Measurements from ENCODE around the gene KMT2D. TPM values are rescaled to one million over a fixed set of nuclear protein-coding genes. Genes with fewer than 3 reads are reported as not detected.

The KMT2D gene
- total RNA-seq, 2 experiments from 2014 or later, result 41.8 to 129 TPM

- H3K27ac ChIP-seq (ENCODE audit: low read depth, low read length, poor library complexity, severe bottlenecking), result peak overlapping the region; percentile 53
- POLR2A ChIA-PET, result interaction anchor here (1.3 kb wide), 1 partner anchor 19 kb away, joined by 3 read pairs; no protein-coding TSS in a partner anchor
- peak; percentile 82 for DNase-seq (ENCODE audit: low spot score)
- H3K9me2 ChIP-seq (ENCODE audit: insufficient read depth, low read length), result no peaks in the 10 kb centered on the region
- H2AFZ ChIP-seq (ENCODE audit: low read length), result no peak overlapping the region
- peaks cover 60% of the 10 kb centered on the region for H3K79me2 ChIP-seq (ENCODE audit: insufficient read depth, low read depth, low read length)
- BruUV-seq (replicated peaks), result no TSS peak
- peaks cover 25% of the 10 kb centered on the region for H3K4me1 ChIP-seq (ENCODE audit: insufficient read depth, low read length, poor library complexity, severe bottlenecking)
- no peaks in the 10 kb centered on the region for H3K9me3 ChIP-seq (ENCODE audit: low read length)
- TF ChIP-seq EZH2phosphoT487 (IDR thresholded peaks at IDR 0.05; ENCODE audit: borderline replicate concordance, low read depth, low read length), result no peak
- TF ChIP-seq CTCF (conservative IDR thresholded peaks at IDR 0.05; ENCODE audit: low read length), result no peak
- CTCF ChIA-PET (ENCODE audit: unreplicated experiment), result interaction anchor here (1.0 kb wide), 1 partner anchor 9 kb away, joined by 3 read pairs; no protein-coding TSS in a partner anchor
- intact Hi-C loops (cut with micrococcal nuclease; ENCODE audit: unreplicated experiment), result loop anchor here (2.0 kb wide), 1 partner anchor 37 kb away; the partner anchor contains the start of gene PRKAG1
- H4K20me1 ChIP-seq (ENCODE audit: insufficient read depth, low read length), result peaks cover 46% of the 10 kb centered on the region
- peaks cover 58% of the 10 kb centered on the region for H3K36me3 ChIP-seq (ENCODE audit: insufficient read depth, low read length)
- H3K4me2 ChIP-seq (ENCODE audit: low read length), result peak overlapping the region; percentile 95
- peak overlapping the region; percentile 87 for H3K4me3 ChIP-seq (ENCODE audit: low read depth, low read length, poor library complexity, severe bottlenecking)
These were observed 4.4 kb downstream of the KMT2D start for GRCh38 chr12:49055978-49056754.

- Histone ChIP-seq H3K79me2 (ENCODE audit: insufficient read depth, low read depth, low read length) (peaks cover 60% of the 10 kb centered on the region), H3K4me3 (ENCODE audit: low read depth, low read length, poor library complexity, severe bottlenecking) (no peak overlapping the region), H3K27ac (ENCODE audit: low read depth, low read length, poor library complexity, severe bottlenecking) (no peak overlapping the region), H2AFZ (ENCODE audit: low read length) (no peak overlapping the region), H3K36me3 (ENCODE audit: insufficient read depth, low read length) (peaks cover 69% of the 10 kb centered on the region), H3K4me1 (ENCODE audit: insufficient read depth, low read length, poor library complexity, severe bottlenecking) (peaks cover 25% of the 10 kb centered on the region), H4K20me1 (ENCODE audit: insufficient read depth, low read length) (peaks cover 46% of the 10 kb centered on the region), H3K9me3 (ENCODE audit: low read length) (no peaks in the 10 kb centered on the region), H3K9me2 (ENCODE audit: insufficient read depth, low read length) (no peaks in the 10 kb centered on the region), H3K4me2 (ENCODE audit: low read length) (no peak overlapping the region)
- BruUV-seq (replicated peaks), result no TSS peak
- intact Hi-C loops (cut with micrococcal nuclease; ENCODE audit: unreplicated experiment), result no loop called here
- TF ChIP-seq EZH2phosphoT487 (IDR thresholded peaks at IDR 0.05; ENCODE audit: borderline replicate concordance, low read depth, low read length), result no peak
- no peak for TF ChIP-seq CTCF (conservative IDR thresholded peaks at IDR 0.05; ENCODE audit: low read length)
- CTCF ChIA-PET (ENCODE audit: unreplicated experiment), result no interaction called here
- DNase-seq (ENCODE audit: low spot score), result no peak
- POLR2A ChIA-PET, result interaction anchor here (0.6 to 1.3 kb wide), 2 partner anchors 18 to 56 kb away, joined by 3 read pairs; no protein-coding TSS in a partner anchor
These were observed 5.5 kb downstream of the KMT2D start for GRCh38 chr12:49055092-49055491.

GRCh38 chr12:49054524-49054923 is 6.1 kb downstream of the KMT2D start:
- H3K4me2 ChIP-seq (ENCODE audit: low read length), result no peak overlapping the region
- no peak overlapping the region for H2AFZ ChIP-seq (ENCODE audit: low read length)
- ChIA-PET POLR2A (interaction anchor here (0.6 kb wide), 1 partner anchor 57 kb away, joined by 3 read pairs; no protein-coding TSS in a partner anchor), CTCF (ENCODE audit: unreplicated experiment) (no interaction called here)
- no peak for DNase-seq (ENCODE audit: low spot score)
- intact Hi-C loops (cut with micrococcal nuclease; ENCODE audit: unreplicated experiment), result no loop called here
- H3K9me3 ChIP-seq (ENCODE audit: low read length), result no peaks in the 10 kb centered on the region
- H4K20me1 ChIP-seq (ENCODE audit: insufficient read depth, low read length), result peaks cover 46% of the 10 kb centered on the region
- H3K27ac ChIP-seq (ENCODE audit: low read depth, low read length, poor library complexity, severe bottlenecking), result no peak overlapping the region
- H3K4me1 ChIP-seq (ENCODE audit: insufficient read depth, low read length, poor library complexity, severe bottlenecking), result peaks cover 25% of the 10 kb centered on the region
- no peak overlapping the region for H3K4me3 ChIP-seq (ENCODE audit: low read depth, low read length, poor library complexity, severe bottlenecking)
- TF ChIP-seq CTCF (conservative IDR thresholded peaks at IDR 0.05; ENCODE audit: low read length) (no peak), EZH2phosphoT487 (IDR thresholded peaks at IDR 0.05; ENCODE audit: borderline replicate concordance, low read depth, low read length) (no peak)
- H3K9me2 ChIP-seq (ENCODE audit: insufficient read depth, low read length), result no peaks in the 10 kb centered on the region
- BruUV-seq (replicated peaks), result no TSS peak
- peaks cover 54% of the 10 kb centered on the region for H3K79me2 ChIP-seq (ENCODE audit: insufficient read depth, low read depth, low read length)
- peaks cover 74% of the 10 kb centered on the region for H3K36me3 ChIP-seq (ENCODE audit: insufficient read depth, low read length)
